ENCODE results near the gene RAB27A. TPM values are rescaled to one million over a fixed set of nuclear protein-coding genes. Genes with fewer than 3 reads are reported as not detected.
A peak's percentile ranks its signal among the peaks of the same experiment; 100 is the strongest.
"Not testable (repeated sequence)": the region's sequence is repeated elsewhere in the genome, so short reads cannot be mapped to it uniquely, and the experiment has no call there.

RAB27A gene
- total RNA-seq, 2 donors from 2014 or later: 27.6 to 50.6 TPM

DNA sequence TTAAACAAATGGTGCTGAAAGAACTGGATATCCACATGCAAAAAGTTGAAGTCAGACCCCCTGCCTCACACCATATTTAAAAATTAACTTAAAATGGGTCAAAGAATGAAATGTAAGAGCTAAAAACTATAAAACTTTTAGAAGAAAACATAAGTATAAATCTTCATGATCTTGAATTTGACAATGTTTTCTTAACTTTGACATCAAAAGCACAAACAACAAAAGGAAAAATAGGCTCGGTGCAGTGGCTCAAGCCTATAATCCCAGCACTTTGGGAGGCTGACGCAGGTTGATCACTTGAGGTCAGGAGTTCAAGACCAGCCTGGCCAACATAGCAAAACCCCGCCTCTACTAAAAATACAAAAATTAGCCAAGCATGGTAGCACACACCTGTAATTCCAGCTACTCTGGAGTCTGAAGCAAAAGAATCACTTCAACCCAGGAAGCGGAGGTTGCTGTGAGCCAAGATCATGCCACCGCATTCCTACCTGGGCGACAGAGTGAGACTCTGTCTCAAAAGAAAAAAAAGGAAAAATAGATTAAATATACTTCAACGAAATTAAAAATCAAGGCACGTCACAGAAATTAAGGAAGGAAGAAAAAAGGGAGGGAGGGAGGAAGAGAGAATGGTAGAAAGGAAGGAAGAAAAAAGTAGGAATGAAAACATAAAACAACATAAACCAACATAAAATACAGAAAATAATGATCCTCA is 1.5 kb downstream of the RAB27A start:
- no peaks in the 10 kb centered on the region for H3K36me3 ChIP-seq
- WGBS: 84% methylated on average over 8 of the region's 8 CpGs
- no peak for DNase-seq (ENCODE audit: low spot score)
- H3K27ac ChIP-seq: peak overlapping the region; percentile 93 to 97
- peak overlapping the region in 1 of 2 donors; percentile 93 for H3K4me3 ChIP-seq
- H3K9me3 ChIP-seq: no peaks in the 10 kb centered on the region
- intact Hi-C loops (cut with DNase I): no loop called here
- H3K4me1 ChIP-seq (replicated peaks): no peaks in the 10 kb centered on the region
- TF ChIP-seq POLR2AphosphoS5 (IDR thresholded peaks at IDR 0.05): no peak
- TF ChIP-seq POLR2A (IDR thresholded peaks at IDR 0.05): no peak
- TF ChIP-seq, protein P1, sequence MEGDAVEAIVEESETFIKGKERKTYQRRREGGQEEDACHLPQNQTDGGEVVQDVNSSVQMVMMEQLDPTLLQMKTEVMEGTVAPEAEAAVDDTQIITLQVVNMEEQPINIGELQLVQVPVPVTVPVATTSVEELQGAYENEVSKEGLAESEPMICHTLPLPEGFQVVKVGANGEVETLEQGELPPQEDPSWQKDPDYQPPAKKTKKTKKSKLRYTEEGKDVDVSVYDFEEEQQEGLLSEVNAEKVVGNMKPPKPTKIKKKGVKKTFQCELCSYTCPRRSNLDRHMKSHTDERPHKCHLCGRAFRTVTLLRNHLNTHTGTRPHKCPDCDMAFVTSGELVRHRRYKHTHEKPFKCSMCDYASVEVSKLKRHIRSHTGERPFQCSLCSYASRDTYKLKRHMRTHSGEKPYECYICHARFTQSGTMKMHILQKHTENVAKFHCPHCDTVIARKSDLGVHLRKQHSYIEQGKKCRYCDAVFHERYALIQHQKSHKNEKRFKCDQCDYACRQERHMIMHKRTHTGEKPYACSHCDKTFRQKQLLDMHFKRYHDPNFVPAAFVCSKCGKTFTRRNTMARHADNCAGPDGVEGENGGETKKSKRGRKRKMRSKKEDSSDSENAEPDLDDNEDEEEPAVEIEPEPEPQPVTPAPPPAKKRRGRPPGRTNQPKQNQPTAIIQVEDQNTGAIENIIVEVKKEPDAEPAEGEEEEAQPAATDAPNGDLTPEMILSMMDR (IDR thresholded peaks at IDR 0.05): no peak
- H3K27me3 ChIP-seq (replicated peaks; ENCODE audit: insufficient read depth): no peaks in the 10 kb centered on the region

DNA sequence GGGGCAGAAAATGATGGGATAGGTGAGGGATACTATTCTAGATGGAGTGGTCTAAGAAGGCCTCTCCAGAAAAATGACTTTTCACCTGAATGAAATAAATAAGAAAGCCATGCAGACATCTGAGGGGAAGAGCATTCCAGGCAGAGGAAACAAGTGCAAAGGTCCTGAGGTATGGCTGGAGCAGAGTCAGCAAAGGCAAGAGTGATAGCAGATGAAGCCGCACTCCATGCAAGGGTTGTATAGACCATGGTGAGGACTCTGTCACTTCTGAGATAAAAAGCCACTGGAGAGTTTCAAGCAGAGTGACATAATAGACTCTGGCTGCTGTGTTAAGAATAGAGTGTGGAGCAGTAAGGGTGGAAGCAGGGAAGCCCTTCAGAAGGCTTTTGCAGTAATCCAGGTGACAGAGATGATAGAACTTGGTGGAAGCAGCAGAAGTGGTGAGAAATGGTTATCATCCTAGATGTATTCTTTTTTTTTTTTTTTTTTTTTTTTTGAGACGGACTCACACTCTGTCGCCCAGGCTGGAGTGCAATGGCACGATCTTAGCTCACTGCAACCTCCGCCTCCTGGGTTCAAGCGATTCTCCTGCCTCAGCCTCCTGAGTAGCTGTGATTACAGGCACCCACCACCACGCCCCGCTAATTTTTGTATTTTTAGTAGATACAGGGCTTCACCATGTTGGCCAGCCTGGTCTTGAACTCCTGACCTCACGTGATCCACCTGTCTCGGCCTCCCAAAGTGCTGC is 3.0 kb downstream of the RAB27A start:
- H3K36me3 ChIP-seq; DNase-seq (ENCODE audit: low spot score); H3K4me3 ChIP-seq; H3K4me1 ChIP-seq (replicated peaks); H3K27me3 ChIP-seq (replicated peaks; ENCODE audit: insufficient read depth); intact Hi-C loops (cut with DNase I); H3K9me3 ChIP-seq: not testable (repeated sequence)
- WGBS: 97% methylated on average over 10 of the region's 10 CpGs
- peak overlapping the region in 1 of 2 donors; percentile 97 for H3K27ac ChIP-seq

DNA sequence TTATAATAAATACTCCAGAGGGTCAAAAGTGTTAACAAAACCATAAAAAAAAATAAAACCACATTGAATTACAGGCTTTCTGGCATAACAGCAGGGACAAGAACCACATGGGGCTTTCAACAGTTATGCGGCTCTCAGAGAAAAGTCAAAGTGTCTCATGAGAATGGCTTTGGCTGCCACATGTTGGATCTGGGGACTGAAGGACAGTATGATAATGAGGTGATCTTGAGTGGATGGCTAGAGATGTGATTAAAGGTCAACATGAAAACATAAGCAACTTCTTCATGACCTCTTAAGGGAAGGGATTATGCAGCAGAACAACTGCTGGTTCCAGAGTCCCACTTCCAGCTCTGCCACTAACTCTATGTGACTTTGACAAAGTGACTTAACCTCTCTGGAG is 5.2 kb downstream of the RAB27A start:
- H3K36me3 ChIP-seq: no peaks in the 10 kb centered on the region
- H3K27ac ChIP-seq: peak overlapping the region; percentile 1 to 97
- peaks cover 6% of the 10 kb centered on the region for H3K4me1 ChIP-seq (replicated peaks)
- DNase-seq (ENCODE audit: low spot score): no peak
- WGBS: 71% methylated on average over 1 of the region's 1 CpG
- no peaks in the 10 kb centered on the region for H3K9me3 ChIP-seq
- TF ChIP-seq POLR2AphosphoS5 (IDR thresholded peaks at IDR 0.05): no peak
- TF ChIP-seq, protein P1 (IDR thresholded peaks at IDR 0.05): no peak
- TF ChIP-seq POLR2A (IDR thresholded peaks at IDR 0.05): no peak
- intact Hi-C loops (cut with DNase I): no loop called here
- H3K4me3 ChIP-seq: no peak overlapping the region
- H3K27me3 ChIP-seq (replicated peaks; ENCODE audit: insufficient read depth): no peaks in the 10 kb centered on the region

DNA sequence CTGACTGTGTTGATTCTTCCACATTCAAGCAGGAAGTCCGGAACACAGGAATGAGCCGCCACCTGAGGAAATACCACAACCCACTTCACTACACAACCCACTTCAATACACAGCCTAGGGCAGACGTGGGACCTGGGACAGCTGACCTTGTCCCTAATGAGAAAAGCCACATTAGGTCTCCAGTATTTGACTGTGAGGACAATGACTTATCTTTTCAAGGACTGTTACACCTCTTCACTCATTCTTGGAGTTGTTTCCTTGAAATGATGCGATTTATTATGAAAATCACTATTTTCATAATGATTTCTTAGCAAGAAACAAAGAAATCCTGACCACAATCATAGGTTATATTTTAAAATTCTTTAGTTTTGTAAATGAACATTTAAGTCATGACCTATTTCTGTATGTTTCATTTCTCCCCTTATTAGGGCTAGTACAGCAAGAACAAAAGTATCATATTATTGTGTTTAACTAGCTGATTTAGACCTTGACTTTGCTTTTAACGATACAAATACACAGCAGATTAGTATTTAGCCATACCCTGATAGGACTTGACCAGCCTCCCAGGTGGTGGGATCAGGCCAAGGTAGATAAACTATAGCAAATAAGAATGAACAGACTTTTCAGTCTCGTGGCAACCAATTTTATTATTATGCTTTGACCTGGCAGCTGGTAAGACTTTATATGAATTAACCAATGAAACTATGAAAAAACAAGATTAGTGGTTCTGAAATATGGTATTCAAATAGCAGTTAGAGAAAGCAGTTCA is 6.0 kb downstream of the RAB27A start:
- 72% methylated on average over 6 of the region's 6 CpGs for WGBS
- H3K27ac ChIP-seq: peak overlapping the region; percentile 1 to 97
- no peaks in the 10 kb centered on the region for H3K27me3 ChIP-seq (replicated peaks; ENCODE audit: insufficient read depth)
- H3K4me3 ChIP-seq: no peak overlapping the region
- intact Hi-C loops (cut with DNase I): no loop called here
- peaks cover 8% of the 10 kb centered on the region for H3K4me1 ChIP-seq (replicated peaks)
- no peaks in the 10 kb centered on the region for H3K36me3 ChIP-seq
- TF ChIP-seq, protein P1 (IDR thresholded peaks at IDR 0.05): no peak
- TF ChIP-seq POLR2AphosphoS5 (IDR thresholded peaks at IDR 0.05) (peak; percentile 30), POLR2A (IDR thresholded peaks at IDR 0.05) (no peak)
- no peak for DNase-seq (ENCODE audit: low spot score)
- no peaks in the 10 kb centered on the region for H3K9me3 ChIP-seq

DNA sequence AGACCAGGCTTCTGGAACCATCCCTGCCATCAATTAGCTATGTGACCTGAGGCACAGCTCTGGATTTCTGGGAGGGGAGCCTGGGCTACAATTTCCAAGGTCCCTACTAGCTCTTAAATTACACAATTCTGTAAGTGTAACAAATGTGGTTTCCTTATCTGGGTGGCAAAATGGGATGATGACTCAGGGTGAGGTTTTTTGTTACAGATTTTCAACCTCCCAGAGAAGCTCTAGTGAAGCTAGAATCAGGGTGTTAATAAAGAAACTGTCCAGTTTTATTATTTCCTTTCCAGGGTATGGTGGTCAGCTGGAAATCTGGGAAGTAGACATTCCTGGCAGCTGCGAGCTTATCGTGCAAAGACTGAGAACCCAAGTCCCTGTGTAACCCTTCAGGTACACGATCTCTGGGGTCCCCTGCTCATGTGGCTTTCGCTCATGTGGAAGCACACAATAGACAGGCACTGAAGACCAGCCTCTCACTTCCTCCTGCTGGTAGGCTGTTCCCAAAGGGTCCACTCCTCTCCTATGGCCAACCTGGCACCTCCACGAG is 7.3 kb downstream of the RAB27A start:
- peak overlapping the region; percentile 1 to 97 for H3K27ac ChIP-seq
- no peak overlapping the region for H3K4me3 ChIP-seq
- TF ChIP-seq POLR2A (IDR thresholded peaks at IDR 0.05): no peak
- TF ChIP-seq, protein P1 (IDR thresholded peaks at IDR 0.05): no peak
- TF ChIP-seq POLR2AphosphoS5 (IDR thresholded peaks at IDR 0.05): no peak
- peaks cover 8% of the 10 kb centered on the region for H3K4me1 ChIP-seq (replicated peaks)
- DNase-seq (ENCODE audit: low spot score): no peak
- H3K9me3 ChIP-seq: no peaks in the 10 kb centered on the region
- H3K36me3 ChIP-seq: no peaks in the 10 kb centered on the region
- H3K27me3 ChIP-seq (replicated peaks; ENCODE audit: insufficient read depth): no peaks in the 10 kb centered on the region
- 74% methylated on average over 5 of the region's 5 CpGs for WGBS
- intact Hi-C loops (cut with DNase I): no loop called here

Data from prostate gland (tissue), 2 donors.